ENCODE data around the gene SLC2A9.

GRCh38 chr4:9923195-9923812 lies 98.0 kb downstream of the SLC2A9 start:
- TF ChIP-seq CTCF (conservative IDR thresholded peaks at IDR 0.05 in 1 of 2, IDR thresholded peaks at IDR 0.05 in 1 of 2; ENCODE audit: low read depth in 1 of 2, low read length in 2 of 2) (no peak), EZH2 (IDR thresholded peaks at IDR 0.05; ENCODE audit: low read length, missing control alignments) (no peak)
